Measurements from ENCODE around the gene PADI2. TPM values are rescaled to one million over a fixed set of nuclear protein-coding genes. Genes with fewer than 3 reads are reported as not detected.

The PADI2 gene
- total and polyA plus RNA-seq, 2 donors (not counting 1 experiment from before 2014, with no cell fraction given): 0.25 to 14.2 TPM

GRCh38 chr1:17161137-17161740, 42.0 kb upstream of the PADI2 start:
- H2AFZ ChIP-seq (ENCODE audit: insufficient read depth, low read depth, low read length, poor library complexity, severe bottlenecking): no peak overlapping the region
- CTCF ChIA-PET: no interaction called here

More at GRCh38 chr1:17161137-17161740, 42.0 kb upstream of the PADI2 start:
- Histone ChIP-seq H3K9me3 (ENCODE audit: control extremely low read depth in 1 of 3, control insufficient read depth in 2 of 3, insufficient read depth in 1 of 3, low read length in 2 of 3) (peaks cover 0 to 7% (median 6%) of the 10 kb centered on the region in 3 donors), H3K27ac (ENCODE audit: low read length in 2 of 2) (no peak overlapping the region), H4K20me1 (ENCODE audit: control insufficient read depth, insufficient read depth, low read length, poor library complexity, severe bottlenecking) (no peaks in the 10 kb centered on the region), H3K9ac (ENCODE audit: low read length) (no peak overlapping the region), H3K36me3 (replicated peaks in 1 of 2; ENCODE audit: control extremely low read depth in 1 of 2, control insufficient read depth in 1 of 2, extremely low read depth in 1 of 2, insufficient read depth in 2 of 2, low read length in 1 of 2) (no peaks in the 10 kb centered on the region), H3K79me2 (ENCODE audit: control insufficient read depth, insufficient read depth, low read length) (no peaks in the 10 kb centered on the region), H3K27me3 (replicated peaks in 1 of 4; ENCODE audit: control extremely low read depth in 1 of 4, control insufficient read depth in 3 of 4, insufficient read depth in 4 of 4, low read length in 3 of 4) (no peaks in the 10 kb centered on the region), H3K4me1 (ENCODE audit: control insufficient read depth in 2 of 2, insufficient read depth in 2 of 2, low read length in 2 of 2) (no peaks in the 10 kb centered on the region), H3K4me3 (ENCODE audit: control extremely low read depth in 1 of 5, extremely low read depth in 1 of 5, insufficient read depth in 1 of 5, low read depth in 2 of 5, low read length in 4 of 5) (no peak overlapping the region), H3K4me2 (replicated peaks; ENCODE audit: low read depth, low read length, poor library complexity, severe bottlenecking) (no peak overlapping the region)
- POLR2A ChIA-PET: no interaction called here
- peaks cover 6% of the 10 kb centered on the region for H3K9me3 Mint-ChIP-seq (ENCODE audit: insufficient read depth)
- H3K27ac Mint-ChIP-seq: no peak overlapping the region
- H3K4me1 Mint-ChIP-seq: no peaks in the 10 kb centered on the region
- no CpG with 5 or more reads among the region's 3 CpGs for WGBS (ENCODE audit: insufficient coverage)
- ATAC-seq (ENCODE audit: low read depth) (no peak), DNase-seq (no peak)
- H3K27me3 Mint-ChIP-seq: peaks cover 2% of the 10 kb centered on the region
- TF ChIP-seq CTCF (IDR thresholded peaks at IDR 0.05) (no peak), EZH2 (IDR thresholded peaks at IDR 0.05; ENCODE audit: borderline replicate concordance, insufficient read depth, low read depth, low read length, poor library complexity, severe bottlenecking) (no peak)
- intact Hi-C loops (cut with micrococcal nuclease): no loop called here
- H3K4me3 Mint-ChIP-seq: no peak overlapping the region

All from B cell (primary cell).